Calu3 (cell line): ENCODE results near the gene SLC25A52. TPM values are rescaled to one million over a fixed set of nuclear protein-coding genes. Genes with fewer than 3 reads are reported as not detected.

Experiments
- BruUV-seq: library from RNA; stranded (reverse); fragments of 400-500 nt; replicated peaks from 2 replicates; lab custom pipeline; 2021; lab: Mats Ljungman, UMichigan
- CTCF ChIA-PET: fragments of 300-600 bp; sonication (Branson Sonifier 250); formaldehyde crosslinking; loops from one replicate; lab custom pipeline; 2022; ENCODE audit warnings: antibody characterized with exemption; lab: Charles Lee
- DNase-seq: peaks from one replicate; pipeline ENCODE4 v3.0.0; 2022
- H3K27ac Mint-ChIP-seq: one replicate; pipeline ENCODE4 v1.8.0; 2022; ENCODE audit warnings: mixed read lengths; ENCODE audit not compliant: unreplicated experiment
- H3K27me3 Mint-ChIP-seq: one replicate; pipeline ENCODE4 v1.8.0; 2022; ENCODE audit warnings: mixed read lengths; ENCODE audit not compliant: unreplicated experiment
- H3K36me3 Mint-ChIP-seq: one replicate; pipeline ENCODE4 v1.8.0; 2022; ENCODE audit warnings: mild to moderate bottlenecking, moderate library complexity, mixed read lengths; ENCODE audit not compliant: insufficient read depth, unreplicated experiment
- H3K4me1 Mint-ChIP-seq: one replicate; pipeline ENCODE4 v1.8.0; 2022; ENCODE audit warnings: mild to moderate bottlenecking, low read depth, mixed read lengths; ENCODE audit not compliant: unreplicated experiment
- H3K4me3 Mint-ChIP-seq: one replicate; pipeline ENCODE4 v1.8.0; 2022; ENCODE audit warnings: mild to moderate bottlenecking, low read depth, moderate library complexity, mixed read lengths; ENCODE audit not compliant: unreplicated experiment
- H3K9me3 Mint-ChIP-seq: one replicate; pipeline ENCODE4 v1.8.0; 2022; ENCODE audit warnings: low read depth, mixed read lengths; ENCODE audit not compliant: unreplicated experiment
- CTCF ChIP-seq: fragments of 200-600 bp; IDR thresholded peaks from one replicate; pipeline ENCODE4 v1.8.0; 2022; ENCODE audit warnings: antibody characterized with exemption; ENCODE audit not compliant: unreplicated experiment
- intact Hi-C: fragments of 100-400 bp; cut with micrococcal nuclease; formaldehyde crosslinking; loops from one replicate; pipeline ENCODE4 v1.10.0; 2022; ENCODE audit not compliant: unreplicated experiment
- total RNA-seq: library from RNA; stranded (reverse); gene quantifications from 2 replicates; pipeline ENCODE4 v1.2.3, GENCODE V29; 2022

Gene SLC25A52
- total RNA-seq, 1 experiment from 2014 or later, result not detected

GRCh38 chr18:31789409-31789808 lies 28.7 kb upstream of the SLC25A52 start:
- no peaks in the 10 kb centered on the region for H3K4me1 Mint-ChIP-seq
- no peak overlapping the region for H3K27ac Mint-ChIP-seq
- no TSS peak for BruUV-seq
- no peak overlapping the region for H3K4me3 Mint-ChIP-seq
- H3K9me3 Mint-ChIP-seq, result no peaks in the 10 kb centered on the region
- no peaks in the 10 kb centered on the region for H3K36me3 Mint-ChIP-seq
- TF ChIP-seq CTCF, result no peak
- no peaks in the 10 kb centered on the region for H3K27me3 Mint-ChIP-seq
- intact Hi-C loops, result no loop called here
- no peak for DNase-seq
- CTCF ChIA-PET, result no interaction called here

- intact Hi-C loops, result no loop called here
- CTCF ChIA-PET, result no interaction called here
- Mint-ChIP-seq H3K36me3 (no peaks in the 10 kb centered on the region), H3K9me3 (peaks cover 5% of the 10 kb centered on the region), H3K27ac (no peak overlapping the region), H3K4me1 (no peaks in the 10 kb centered on the region), H3K4me3 (no peak overlapping the region), H3K27me3 (no peaks in the 10 kb centered on the region)
- TF ChIP-seq CTCF, result no peak
- no TSS peak for BruUV-seq
- DNase-seq, result no peak
Observed at GRCh38 chr18:31783059-31783458, 22.4 kb upstream of the SLC25A52 start.

- no peaks in the 10 kb centered on the region for H3K27me3 Mint-ChIP-seq
- no peaks in the 10 kb centered on the region for H3K4me1 Mint-ChIP-seq
- DNase-seq, result no peak
- H3K36me3 Mint-ChIP-seq, result no peaks in the 10 kb centered on the region
- intact Hi-C loops, result no loop called here
- H3K27ac Mint-ChIP-seq, result no peak overlapping the region
- BruUV-seq, result no TSS peak
- peaks cover 5% of the 10 kb centered on the region for H3K9me3 Mint-ChIP-seq
- CTCF ChIA-PET, result no interaction called here
- H3K4me3 Mint-ChIP-seq, result no peak overlapping the region
- no peak for TF ChIP-seq CTCF
Observed at GRCh38 chr18:31778391-31778950, 17.8 kb upstream of the SLC25A52 start.

DNA sequence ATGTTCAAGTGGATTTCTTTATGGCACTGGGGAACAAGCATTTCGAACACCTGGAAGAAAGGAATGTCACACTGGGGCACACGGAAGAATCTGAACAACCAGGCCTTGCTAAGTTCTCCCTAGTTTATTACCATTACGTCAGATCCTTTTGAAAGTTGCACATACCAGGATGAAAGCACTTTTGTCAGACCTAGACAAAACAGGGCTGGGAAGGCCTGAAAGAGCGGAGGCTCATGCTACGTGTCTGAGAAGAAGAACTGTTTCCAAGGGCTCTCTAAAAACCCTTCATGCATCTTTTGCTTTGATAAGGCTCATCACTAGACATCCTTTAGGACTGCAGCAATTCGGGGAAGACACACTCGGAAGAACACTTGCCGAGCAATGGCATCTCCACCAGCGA lies 15.4 kb upstream of the SLC25A52 start:
- BruUV-seq, result no TSS peak
- Mint-ChIP-seq H3K4me1 (no peaks in the 10 kb centered on the region), H3K36me3 (no peaks in the 10 kb centered on the region), H3K27ac (no peak overlapping the region), H3K9me3 (peaks cover 5% of the 10 kb centered on the region), H3K27me3 (no peaks in the 10 kb centered on the region), H3K4me3 (no peak overlapping the region)
- no peak for TF ChIP-seq CTCF
- intact Hi-C loops, result no loop called here
- CTCF ChIA-PET, result no interaction called here
- no peak for DNase-seq
